HEK293 (cell line): ENCODE data around the gene FADS1.

Experiments
- CTCF ChIP-seq: fragments of 450-650 bp; formaldehyde crosslinking; IDR thresholded peaks from 2 replicates; pipeline ENCODE4 v1.5.1; 2016; ENCODE audit warnings: missing biosample characterization, missing genetic modification characterization
- PATZ1 ChIP-seq: fragments of 450-650 bp; formaldehyde crosslinking; IDR thresholded peaks from 2 replicates; pipeline ENCODE4 v1.5.1; 2016; ENCODE audit warnings: missing biosample characterization, missing genetic modification characterization
- TCF7L2 ChIP-seq: IDR thresholded peaks from 2 replicates; pipeline ENCODE4 v1.6.1; 2011; ENCODE audit warnings: low read depth, mild to moderate bottlenecking, inconsistent platforms, low read length, moderate library complexity, borderline replicate concordance
- YY1 ChIP-seq: fragments of 450-650 bp; formaldehyde crosslinking; IDR thresholded peaks from 2 replicates; pipeline ENCODE4 v1.5.1; 2018; ENCODE audit warnings: missing biosample characterization, missing genetic modification characterization
- ZBTB10 ChIP-seq: fragments of 450-650 bp; formaldehyde crosslinking; IDR thresholded peaks from 2 replicates; pipeline ENCODE4 v1.5.1; 2016; ENCODE audit warnings: missing biosample characterization, missing genetic modification characterization
- ZNF2 ChIP-seq: fragments of 450-650 bp; formaldehyde crosslinking; IDR thresholded peaks from 2 replicates; pipeline ENCODE4 v1.5.1; 2016; ENCODE audit warnings: missing biosample characterization, missing genetic modification characterization
- ZNF280D ChIP-seq: fragments of 450-650 bp; formaldehyde crosslinking; IDR thresholded peaks from 2 replicates; pipeline ENCODE4 v1.5.1; 2016; ENCODE audit warnings: missing biosample characterization, missing genetic modification characterization
- ZNF747 ChIP-seq: fragments of 450-650 bp; formaldehyde crosslinking; IDR thresholded peaks from 2 replicates; pipeline ENCODE4 v1.5.1; 2016; ENCODE audit warnings: missing biosample characterization, missing genetic modification characterization
- ZNF792 ChIP-seq: fragments of 450-650 bp; formaldehyde crosslinking; IDR thresholded peaks from 2 replicates; pipeline ENCODE4 v1.5.1; 2016; ENCODE audit warnings: missing biosample characterization, missing genetic modification characterization
- ZSCAN18 ChIP-seq: fragments of 450-650 bp; formaldehyde crosslinking; IDR thresholded peaks from 2 replicates; pipeline ENCODE4 v1.5.1; 2016; ENCODE audit warnings: missing biosample characterization, missing genetic modification characterization

- no peak for TF ChIP-seq ZSCAN18
- no peak for TF ChIP-seq ZNF792 (tag by site-specific recombination)
- no peak for TF ChIP-seq CTCF (tag by site-specific recombination)
- no peak for TF ChIP-seq YY1 (tag by site-specific recombination)
- TF ChIP-seq TCF7L2, result no peak
- no peak for TF ChIP-seq PATZ1 (tag by site-specific recombination)
- no peak for TF ChIP-seq ZNF2 (tag by site-specific recombination)
- no peak for TF ChIP-seq ZNF747 (tag by site-specific recombination)
- TF ChIP-seq ZNF280D, result no peak
- no peak for TF ChIP-seq ZBTB10 (tag by site-specific recombination)
Measured at GRCh38 chr11:61829806-61830205, 13.0 kb upstream of the FADS1 start.
